Esophagus muscularis mucosa (tissue), 4 donors: ENCODE results near the gene NKX2-1. TPM values are rescaled to one million over a fixed set of nuclear protein-coding genes. Genes with fewer than 3 reads are reported as not detected.
A peak's percentile ranks its signal among the peaks of the same experiment; 100 is the strongest.

Source experiments
- DNase-seq: peaks from one replicate; pipeline ENCODE4 v3.0.0-alpha.2; 2017; ENCODE audit errors: extremely low spot score
- H3K27ac ChIP-seq, 4 donors: fragments of 200-600 bp; sonication (generic); replicated peaks in 1 of 4; 1 replicate in 3 of 4; 2 replicates in 1 of 4; pipeline ENCODE4 v1.5.1; 2016 to 2019; ENCODE audit warnings: mild to moderate bottlenecking in 1 of 4
- H3K27me3 ChIP-seq, 4 donors: fragments of 200-600 bp; sonication (generic); one replicate each; pipeline versions ENCODE4 v1.5.1 to v1.6.0; 2016 to 2019
- H3K36me3 ChIP-seq, 4 donors: fragments of 200-600 bp; sonication (generic); one replicate each; pipeline ENCODE4 v1.5.1; 2016 to 2019
- H3K4me1 ChIP-seq, 4 donors: fragments of 200-600 bp; sonication (generic); one replicate each; pipeline ENCODE4 v1.5.1; 2016 to 2019
- H3K4me3 ChIP-seq, 4 donors: fragments of 200-600 bp; sonication (generic); 1 replicate in 2 of 4; 2 replicates in 2 of 4; pipeline ENCODE4 v1.5.1; 2016 to 2019; ENCODE audit warnings: mild to moderate bottlenecking in 4 of 4, moderate library complexity in 1 of 4
- H3K9me3 ChIP-seq, 4 donors: fragments of 200-600 bp; sonication (generic); 1 replicate in 3 of 4; 2 replicates in 1 of 4; pipeline ENCODE4 v1.5.1; 2016 to 2019
- EP300 ChIP-seq: sonication (generic); formaldehyde crosslinking; IDR thresholded peaks from one replicate; pipeline ENCODE4 v1.6.1; 2017; ENCODE audit warnings: antibody characterized with exemption
- POLR2A ChIP-seq: fragments of 450-650 bp; IDR thresholded peaks from one replicate; pipeline ENCODE4 v1.6.1; 2017; ENCODE audit warnings: antibody characterized with exemption, moderate library complexity, mild to moderate bottlenecking, low read depth
- POLR2AphosphoS5 ChIP-seq, 2 donors: sonication (generic); formaldehyde crosslinking; IDR thresholded peaks; one replicate each; pipeline ENCODE4 v1.6.1; 2017; ENCODE audit warnings: antibody characterized with exemption in 2 of 2
- WGBS: methylation state at CpG from one replicate; pipeline ENCODE4 v1.1.5; 2018; 5-methylcytosine and 5-hydroxymethylcytosine counted together
- intact Hi-C: fragments of 100-400 bp; cut with DNase I; formaldehyde crosslinking; loops from one replicate; pipeline ENCODE4 v1.15.1; 2023
- total RNA-seq, 4 donors: library from RNA; depleted of rRNA; stranded (reverse); fragments of >200 nt; gene quantifications; one replicate each; pipeline versions ENCODE4 v1.1.0 to v1.2.1, GENCODE V29; 2016
- TF ChIP-seq, protein P1 (sequence below), 3 experiments: fragments of 200-600 bp in 2 of 3; fragments of 450-650 bp in 1 of 3; sonication (generic) in 2 of 3; IDR thresholded peaks; one replicate each; pipeline ENCODE4 v1.5.1; 2017 to 2019; ENCODE audit warnings: antibody characterized with exemption in 3 of 3, mild to moderate bottlenecking in 2 of 3, moderate library complexity in 1 of 3

The NKX2-1 gene
- total RNA-seq, 4 donors from 2014 or later: 0.45 to 0.92 TPM; not detected in 2

DNA sequence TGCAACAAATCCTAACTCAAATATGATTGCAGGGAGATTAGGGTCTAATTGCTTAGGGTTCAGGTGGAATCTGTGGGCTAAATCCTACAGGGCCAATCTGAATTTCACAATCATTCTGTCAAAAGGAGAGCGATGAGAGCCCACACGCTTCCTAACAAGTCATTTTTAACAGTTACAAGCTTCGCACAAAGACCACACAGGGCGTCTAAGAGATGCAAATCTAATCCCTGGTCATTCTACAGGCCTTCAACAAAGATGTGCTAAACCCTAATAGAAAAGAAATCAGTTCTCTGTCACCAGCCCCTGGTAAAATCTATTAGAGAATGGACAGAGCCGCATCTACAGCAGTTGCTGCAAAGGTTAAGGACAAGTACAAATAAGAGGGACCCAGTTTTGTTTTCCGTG is 15.3 kb downstream of the NKX2-1 start:
- WGBS: 16% methylated on average over 6 of the region's 6 CpGs
- intact Hi-C loops: no loop called here
- H3K27me3 ChIP-seq: peaks cover 4 to 94% (median 78%) of the 10 kb centered on the region in 4 donors
- H3K4me3 ChIP-seq: no peak overlapping the region
- DNase-seq: no peak
- TF ChIP-seq POLR2AphosphoS5 (IDR thresholded peaks at IDR 0.05) (no peak), POLR2A (no peak), EP300 (no peak)
- TF ChIP-seq, protein P1, sequence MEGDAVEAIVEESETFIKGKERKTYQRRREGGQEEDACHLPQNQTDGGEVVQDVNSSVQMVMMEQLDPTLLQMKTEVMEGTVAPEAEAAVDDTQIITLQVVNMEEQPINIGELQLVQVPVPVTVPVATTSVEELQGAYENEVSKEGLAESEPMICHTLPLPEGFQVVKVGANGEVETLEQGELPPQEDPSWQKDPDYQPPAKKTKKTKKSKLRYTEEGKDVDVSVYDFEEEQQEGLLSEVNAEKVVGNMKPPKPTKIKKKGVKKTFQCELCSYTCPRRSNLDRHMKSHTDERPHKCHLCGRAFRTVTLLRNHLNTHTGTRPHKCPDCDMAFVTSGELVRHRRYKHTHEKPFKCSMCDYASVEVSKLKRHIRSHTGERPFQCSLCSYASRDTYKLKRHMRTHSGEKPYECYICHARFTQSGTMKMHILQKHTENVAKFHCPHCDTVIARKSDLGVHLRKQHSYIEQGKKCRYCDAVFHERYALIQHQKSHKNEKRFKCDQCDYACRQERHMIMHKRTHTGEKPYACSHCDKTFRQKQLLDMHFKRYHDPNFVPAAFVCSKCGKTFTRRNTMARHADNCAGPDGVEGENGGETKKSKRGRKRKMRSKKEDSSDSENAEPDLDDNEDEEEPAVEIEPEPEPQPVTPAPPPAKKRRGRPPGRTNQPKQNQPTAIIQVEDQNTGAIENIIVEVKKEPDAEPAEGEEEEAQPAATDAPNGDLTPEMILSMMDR (IDR thresholded peaks at IDR 0.05): no peak
- no peaks in the 10 kb centered on the region for H3K9me3 ChIP-seq
- no peaks in the 10 kb centered on the region for H3K36me3 ChIP-seq
- H3K27ac ChIP-seq: no peak overlapping the region
- peaks cover 8 to 37% (median 29%) of the 10 kb centered on the region in 4 donors for H3K4me1 ChIP-seq

- H3K4me1 ChIP-seq: peaks cover 8 to 37% (median 29%) of the 10 kb centered on the region in 4 donors
- peaks cover 4 to 94% (median 73%) of the 10 kb centered on the region in 4 donors for H3K27me3 ChIP-seq
- no peak overlapping the region for H3K27ac ChIP-seq
- intact Hi-C loops: no loop called here
- peak overlapping the region; percentile 11 to 33 (median 22) for H3K4me3 ChIP-seq
- no peak for DNase-seq
- TF ChIP-seq POLR2AphosphoS5 (IDR thresholded peaks at IDR 0.05) (no peak), POLR2A (no peak)
- TF ChIP-seq, protein P1 (IDR thresholded peaks at IDR 0.05): no peak
- no peaks in the 10 kb centered on the region for H3K9me3 ChIP-seq
- 4% methylated on average over 32 of the region's 68 CpGs for WGBS
- H3K36me3 ChIP-seq: no peaks in the 10 kb centered on the region
Measured at GRCh38 chr14:36503771-36504741, 16.0 kb downstream of the NKX2-1 start.

DNA sequence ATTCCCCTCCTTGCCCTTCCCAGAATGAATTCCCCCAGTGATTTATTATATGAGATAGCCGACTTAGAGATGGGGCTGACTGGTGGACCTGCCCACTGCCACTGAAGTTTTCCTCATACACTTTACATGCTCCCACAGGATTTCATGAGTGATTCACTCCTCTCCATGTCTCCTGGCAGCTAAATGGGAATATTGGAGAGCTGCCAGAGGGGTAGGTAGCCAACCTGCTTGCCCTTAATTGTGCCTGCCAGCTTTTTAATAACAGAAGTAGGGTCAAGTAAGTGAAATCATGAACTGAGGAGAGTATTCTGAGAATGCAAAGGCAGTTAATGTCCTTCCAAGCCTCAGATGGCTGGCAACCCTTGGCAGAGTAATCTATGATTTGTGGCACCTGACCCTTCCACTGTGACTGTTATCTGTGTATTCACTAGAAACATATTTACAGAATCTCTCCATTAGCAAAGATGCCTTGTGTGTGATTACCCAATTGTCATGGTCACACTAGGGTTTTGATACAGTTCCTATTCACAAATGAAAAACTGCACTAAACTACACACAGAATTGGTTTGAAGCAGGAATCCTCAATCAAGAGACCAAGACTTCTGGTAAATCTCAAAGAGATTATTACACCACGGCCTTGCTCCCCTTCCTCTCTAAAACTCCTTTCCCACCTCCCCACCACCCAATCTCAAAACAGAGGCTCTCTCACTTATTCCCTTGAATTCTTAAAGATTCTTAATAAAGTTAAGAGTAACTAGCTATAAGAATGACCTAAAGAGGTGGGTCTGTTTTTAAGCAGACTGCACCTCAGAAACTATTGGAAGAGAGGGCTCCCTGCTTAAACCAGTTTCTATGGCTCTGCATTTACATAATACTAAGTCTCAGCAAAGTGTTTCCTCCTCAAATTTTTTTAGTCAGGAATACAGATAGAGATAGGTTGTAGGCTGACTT is 17.2 kb downstream of the NKX2-1 start:
- peaks cover 4 to 93% (median 61%) of the 10 kb centered on the region in 4 donors for H3K27me3 ChIP-seq
- H3K36me3 ChIP-seq: no peaks in the 10 kb centered on the region
- peaks cover 4 to 27% (median 21%) of the 10 kb centered on the region in 4 donors for H3K4me1 ChIP-seq
- H3K4me3 ChIP-seq: no peak overlapping the region
- no peak for DNase-seq
- TF ChIP-seq, protein P1 (IDR thresholded peaks at IDR 0.05): no peak
- TF ChIP-seq POLR2AphosphoS5 (IDR thresholded peaks at IDR 0.05) (no peak), EP300 (no peak), POLR2A (no peak)
- intact Hi-C loops: no loop called here
- H3K9me3 ChIP-seq: no peaks in the 10 kb centered on the region
- no peak overlapping the region for H3K27ac ChIP-seq
- WGBS: 6% methylated on average over 2 of the region's 2 CpGs

DNA sequence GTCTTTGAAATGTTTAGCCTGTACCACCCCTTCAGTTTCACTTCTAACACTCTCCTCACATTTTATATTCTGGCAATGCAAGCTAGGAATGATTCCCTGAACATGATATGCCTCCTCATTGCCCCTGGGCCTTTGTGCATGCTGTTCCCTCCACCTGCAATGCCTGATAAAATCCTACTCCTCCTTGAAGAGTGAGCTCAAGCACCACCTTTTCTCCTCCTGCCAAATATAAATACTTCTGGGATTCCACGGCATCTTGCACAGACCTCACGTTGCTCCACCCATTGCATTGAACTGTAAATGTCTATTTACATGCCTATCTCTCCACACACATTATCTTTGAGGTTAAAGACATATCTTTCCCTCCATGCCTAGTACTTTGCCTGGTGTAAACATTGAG is 21.1 kb downstream of the NKX2-1 start:
- no peak overlapping the region for H3K27ac ChIP-seq
- WGBS: 2% methylated on average over 2 of the region's 2 CpGs
- peaks cover under 1 to 3% (median 2%) of the 10 kb centered on the region in 4 donors for H3K4me1 ChIP-seq
- intact Hi-C loops: no loop called here
- TF ChIP-seq EP300: no peak
- TF ChIP-seq POLR2A: no peak
- TF ChIP-seq POLR2AphosphoS5 (IDR thresholded peaks at IDR 0.05): no peak
- TF ChIP-seq, protein P1 (IDR thresholded peaks at IDR 0.05): no peak
- H3K4me3 ChIP-seq: no peak overlapping the region
- H3K27me3 ChIP-seq: peaks cover 0 to 85% (median 27%) of the 10 kb centered on the region in 4 donors
- no peak for DNase-seq
- no peaks in the 10 kb centered on the region for H3K36me3 ChIP-seq
- no peaks in the 10 kb centered on the region for H3K9me3 ChIP-seq
